ENCODE measurements around the gene LRTM2. TPM values are rescaled to one million over a fixed set of nuclear protein-coding genes. Genes with fewer than 3 reads are reported as not detected.

Gene LRTM2
- total RNA-seq, 4 donors from 2014 or later: not detected

GRCh38 chr12:1825382-1826102 lies 5.2 kb downstream of the LRTM2 start:
- no peak for ATAC-seq
- peaks cover 94% of the 10 kb centered on the region for H3K27me3 ChIP-seq
- TF ChIP-seq POLR2A (IDR thresholded peaks at IDR 0.05): no peak
- no peak for TF ChIP-seq POLR2AphosphoS5 (IDR thresholded peaks at IDR 0.05)
- no peak for TF ChIP-seq CTCF (IDR thresholded peaks at IDR 0.05)
- no peak for TF ChIP-seq EP300 (IDR thresholded peaks at IDR 0.05)
- no peak overlapping the region for H3K4me3 ChIP-seq
- peaks cover 0 to 4% (median 0%) of the 10 kb centered on the region in 3 donors for H3K4me1 ChIP-seq
- H3K9me3 ChIP-seq: no peaks in the 10 kb centered on the region
- WGBS, 2 donors (ENCODE audit: low coverage in 1 of 2): 78 to 80% methylated on average over 3 to 4 of the region's 14 CpGs
- H3K36me3 ChIP-seq: no peaks in the 10 kb centered on the region
- no peak overlapping the region for H3K27ac ChIP-seq

GRCh38 chr12:1826401-1826800 lies 6.0 kb downstream of the LRTM2 start:
- H3K9me3 ChIP-seq: no peaks in the 10 kb centered on the region
- H3K4me1 ChIP-seq: no peaks in the 10 kb centered on the region
- no peak for ATAC-seq
- H3K27me3 ChIP-seq: peaks cover 94% of the 10 kb centered on the region
- H3K36me3 ChIP-seq: no peaks in the 10 kb centered on the region
- WGBS, 2 donors (ENCODE audit: low coverage in 1 of 2): 80% methylated on average over 1 of the region's 15 CpGs; no CpG with 5 or more reads in 1 of the 2 donors
- H3K4me3 ChIP-seq: no peak overlapping the region
- TF ChIP-seq EP300 (IDR thresholded peaks at IDR 0.05) (no peak), CTCF (IDR thresholded peaks at IDR 0.05) (no peak), POLR2AphosphoS5 (IDR thresholded peaks at IDR 0.05) (no peak), POLR2A (IDR thresholded peaks at IDR 0.05) (no peak)
- no peak overlapping the region for H3K27ac ChIP-seq

GRCh38 chr12:1826867-1827705 lies 6.7 kb downstream of the LRTM2 start:
- no peaks in the 10 kb centered on the region for H3K36me3 ChIP-seq
- no peak for ATAC-seq
- H3K27ac ChIP-seq: no peak overlapping the region
- H3K4me1 ChIP-seq: no peaks in the 10 kb centered on the region
- H3K27me3 ChIP-seq: peaks cover 94% of the 10 kb centered on the region
- WGBS, 2 donors (ENCODE audit: low coverage in 1 of 2): 72 to 87% methylated on average over 3 to 8 of the region's 25 CpGs
- H3K4me3 ChIP-seq: no peak overlapping the region
- no peak for TF ChIP-seq CTCF (IDR thresholded peaks at IDR 0.05)
- no peak for TF ChIP-seq EP300 (IDR thresholded peaks at IDR 0.05)
- TF ChIP-seq POLR2A (IDR thresholded peaks at IDR 0.05): no peak
- TF ChIP-seq POLR2AphosphoS5 (IDR thresholded peaks at IDR 0.05): no peak
- no peaks in the 10 kb centered on the region for H3K9me3 ChIP-seq

GRCh38 chr12:1827826-1828805 lies 7.8 kb downstream of the LRTM2 start:
- no peak overlapping the region for H3K27ac ChIP-seq
- TF ChIP-seq EP300 (IDR thresholded peaks at IDR 0.05): no peak
- TF ChIP-seq CTCF (IDR thresholded peaks at IDR 0.05): no peak
- no peak for TF ChIP-seq POLR2AphosphoS5 (IDR thresholded peaks at IDR 0.05)
- no peak for TF ChIP-seq POLR2A (IDR thresholded peaks at IDR 0.05)
- no peak overlapping the region for H3K4me3 ChIP-seq
- no peaks in the 10 kb centered on the region for H3K9me3 ChIP-seq
- H3K4me1 ChIP-seq: no peaks in the 10 kb centered on the region
- peaks cover 88% of the 10 kb centered on the region for H3K27me3 ChIP-seq
- no peaks in the 10 kb centered on the region for H3K36me3 ChIP-seq
- WGBS, 2 donors (ENCODE audit: low coverage in 1 of 2): 45 to 90% methylated on average over 4 to 5 of the region's 38 CpGs
- ATAC-seq: no peak

Measured in gastroesophageal sphincter (tissue), 4 donors.